Right forelimb (tissue), 1 donor: ENCODE measurements around the gene KRT82.
"Not testable (repeated sequence)": the region's sequence is repeated elsewhere in the genome, so short reads cannot be mapped to it uniquely, and the experiment has no call there.

Experiments used
- DNase-seq: peaks from one replicate; pipeline ENCODE4 v3.0.0-alpha.2; 2018

KRT82 gene

DNA sequence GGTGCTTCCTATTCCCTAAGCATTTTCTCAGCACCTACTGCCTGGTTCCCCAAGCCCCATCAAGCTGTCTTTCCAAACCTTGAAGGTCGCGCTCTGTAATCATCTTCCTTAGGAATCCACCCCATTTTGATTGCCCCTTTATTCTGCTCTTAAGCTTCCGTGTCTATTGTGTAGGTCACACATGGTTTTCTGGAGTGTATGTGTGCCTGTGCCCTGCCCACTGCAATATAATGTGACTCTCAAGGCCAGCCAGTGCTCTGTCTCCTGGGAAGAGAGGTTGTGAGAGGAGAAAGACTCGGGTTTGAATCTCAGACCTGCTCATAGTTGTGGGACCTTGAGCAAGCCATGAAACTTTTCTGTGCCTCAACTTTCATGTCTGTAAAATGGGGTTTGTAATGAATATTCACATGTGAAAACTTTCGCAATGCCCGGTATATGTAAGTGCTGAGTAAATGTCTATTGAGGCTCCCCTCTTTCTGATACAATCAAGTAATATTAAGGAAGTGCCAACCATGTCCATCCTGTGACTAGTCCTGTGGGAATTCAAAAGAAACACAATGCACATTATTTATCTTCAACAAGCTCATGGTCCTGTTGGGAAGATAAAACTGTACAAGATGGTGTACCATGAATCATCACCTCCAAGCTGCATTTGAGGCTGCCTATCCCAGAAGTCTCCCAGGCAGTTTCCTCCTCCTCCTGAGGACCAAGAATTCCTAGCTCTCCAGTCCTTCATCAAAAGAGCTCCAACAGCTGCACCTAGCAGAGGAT lies 28.8 kb upstream of the KRT82 start:
- DNase-seq: no peak

DNA sequence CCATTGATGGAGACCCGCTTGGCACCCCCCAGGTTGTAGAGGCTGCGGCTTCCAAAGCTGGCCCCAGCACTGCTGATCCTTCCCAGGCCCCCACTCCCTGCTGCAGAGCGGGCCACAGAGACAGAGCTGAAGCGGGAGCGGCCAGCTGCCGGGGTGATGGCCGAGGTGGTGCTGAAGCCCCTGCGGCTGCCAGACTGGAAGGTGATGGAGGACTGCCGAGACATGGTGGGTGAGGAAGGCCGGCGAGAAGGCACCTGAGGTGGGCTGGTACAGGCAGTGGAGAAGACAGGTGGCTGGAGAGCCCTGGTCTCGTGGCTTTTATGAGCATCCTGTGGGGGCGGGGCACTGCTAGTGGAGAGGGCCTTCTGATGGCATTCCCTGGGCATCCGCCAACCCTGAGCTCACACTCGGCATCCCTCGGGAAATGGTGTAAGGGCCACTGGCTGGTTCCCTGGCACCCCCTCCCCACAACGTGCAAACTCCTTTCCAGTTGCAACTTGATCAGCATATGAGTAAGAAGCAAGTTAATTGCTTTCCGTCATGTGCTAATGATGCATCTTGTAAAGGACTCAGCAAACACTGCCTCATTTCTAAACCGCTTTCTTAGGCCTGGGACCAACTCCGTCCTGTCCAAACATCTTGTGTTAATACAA lies 28.1 kb upstream of the KRT82 start, which contains the start of gene KRT75:
Gene KRT75, minus strand, starts transcription at position 291 of the 653 bp plus-strand sequence. Its CDS starts 67 bp downstream, at position 224.
- DNase-seq: no peak

DNA sequence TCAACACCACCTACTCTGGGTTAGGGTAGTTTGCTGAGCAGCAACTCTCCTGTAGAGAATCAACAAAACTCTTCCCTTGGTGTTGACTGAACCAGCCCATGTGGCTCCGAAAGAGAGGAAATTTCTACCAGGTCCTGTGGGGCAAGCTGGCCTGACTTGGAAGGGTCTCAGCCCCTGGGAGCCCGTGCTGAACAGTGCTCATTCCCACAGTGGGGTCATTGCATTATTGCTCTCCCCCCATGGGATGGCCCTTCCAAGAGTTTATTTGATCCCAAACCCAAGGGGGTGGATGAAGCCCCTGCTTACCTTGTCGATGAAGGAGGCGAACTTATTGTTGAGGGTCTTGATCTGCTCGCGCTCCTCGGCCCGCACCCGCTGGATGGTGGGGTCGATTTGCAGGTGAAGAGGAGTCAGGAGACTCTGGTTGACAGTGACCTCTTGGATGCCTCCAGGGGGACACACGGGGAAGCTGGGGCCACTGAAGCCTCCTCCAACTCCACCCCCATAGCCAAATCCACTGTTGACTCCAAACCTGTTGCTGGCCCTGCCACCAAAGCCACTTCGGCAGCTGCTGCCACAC lies 27.5 kb upstream of the KRT82 start:
- DNase-seq: no peak

DNA sequence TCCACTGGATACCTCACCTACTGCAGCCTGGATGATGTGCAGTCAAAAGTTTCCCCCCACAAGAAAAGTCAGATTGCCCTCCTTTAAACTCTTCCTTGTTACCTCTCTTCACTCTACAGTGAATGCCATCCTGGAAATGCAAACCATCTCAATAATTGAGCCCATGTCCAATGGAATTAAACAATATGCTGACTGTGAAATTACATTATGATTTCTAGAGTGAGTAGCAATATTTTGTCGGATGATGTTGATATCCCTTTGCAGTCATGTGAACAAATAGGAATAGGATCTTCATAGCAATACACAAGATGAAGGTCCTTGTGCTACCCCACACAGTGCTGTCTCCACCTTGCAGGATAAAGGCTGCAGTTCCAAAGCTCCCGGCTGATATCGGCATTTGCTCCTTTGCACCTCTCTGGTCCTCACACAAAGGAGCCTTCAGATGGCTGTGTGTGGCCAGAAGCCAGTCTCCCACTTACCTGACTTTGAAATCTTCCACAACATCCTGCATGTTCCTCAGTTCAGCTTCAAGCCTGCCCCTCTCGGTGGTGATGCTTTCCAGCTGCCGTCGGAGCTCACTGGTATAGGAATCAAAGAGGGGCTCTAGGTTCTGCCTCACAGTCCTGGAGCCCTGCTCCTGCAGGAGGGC lies 26.5 kb upstream of the KRT82 start:
- no peak for DNase-seq

DNA sequence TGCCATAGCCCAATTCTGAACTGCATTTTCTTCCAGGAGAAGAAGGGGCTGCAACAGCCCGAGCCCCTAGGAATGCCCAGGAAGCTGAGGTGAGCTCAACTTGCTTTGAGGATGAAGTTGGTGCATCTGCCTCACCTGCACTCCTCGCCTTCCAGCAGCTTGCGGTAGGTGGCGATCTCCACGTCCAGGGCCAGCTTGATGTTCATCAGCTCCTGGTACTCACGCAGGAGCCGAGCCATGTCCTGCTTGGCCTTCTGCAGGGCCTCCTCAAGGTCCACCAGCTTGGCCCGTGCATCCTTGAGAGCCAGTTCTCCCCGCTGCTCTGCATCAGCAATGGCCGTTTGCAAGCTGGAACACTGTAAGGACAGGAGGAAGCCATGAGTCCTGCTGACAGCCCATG lies 22.0 kb upstream of the KRT82 start:
- no peak for DNase-seq

DNA sequence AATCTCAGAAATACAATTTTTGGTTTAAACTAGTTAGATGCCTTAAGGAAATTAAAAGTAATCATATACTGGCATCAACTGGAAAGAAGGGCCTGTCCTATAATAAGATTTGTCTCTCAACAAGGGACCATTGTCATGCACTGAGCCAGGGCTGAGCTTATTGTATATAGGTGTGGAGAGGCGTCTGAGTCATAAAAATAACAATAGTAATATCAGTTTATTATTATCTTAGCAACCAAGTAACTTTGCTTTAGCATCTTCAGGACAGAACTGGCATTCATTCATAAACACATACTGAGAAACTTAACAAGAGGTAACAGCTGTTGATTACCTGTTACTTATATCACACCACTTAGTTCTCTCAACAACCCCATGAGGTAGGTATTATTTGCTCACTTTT lies 20.9 kb upstream of the KRT82 start:
- DNase-seq: no peak

DNA sequence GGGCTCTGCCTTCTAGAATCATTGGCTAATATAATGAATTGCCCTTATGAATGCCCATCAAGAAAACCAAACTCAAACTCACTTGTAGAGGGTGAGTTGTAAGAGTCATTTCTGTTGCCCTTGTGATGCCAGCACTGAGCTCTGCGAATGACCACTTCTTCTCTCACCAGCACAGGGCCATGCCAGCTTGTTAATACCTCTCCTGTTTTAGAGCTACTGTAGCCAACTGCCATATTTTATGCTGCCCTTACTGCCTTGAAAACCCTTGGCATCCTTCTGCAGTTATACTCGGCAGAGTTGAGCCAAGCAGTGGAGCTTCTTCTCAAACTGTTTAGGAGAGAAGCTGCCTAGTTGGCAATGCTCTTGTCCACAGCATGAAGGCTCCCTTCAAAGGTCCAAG lies 19.9 kb upstream of the KRT82 start:
- DNase-seq: no peak

DNA sequence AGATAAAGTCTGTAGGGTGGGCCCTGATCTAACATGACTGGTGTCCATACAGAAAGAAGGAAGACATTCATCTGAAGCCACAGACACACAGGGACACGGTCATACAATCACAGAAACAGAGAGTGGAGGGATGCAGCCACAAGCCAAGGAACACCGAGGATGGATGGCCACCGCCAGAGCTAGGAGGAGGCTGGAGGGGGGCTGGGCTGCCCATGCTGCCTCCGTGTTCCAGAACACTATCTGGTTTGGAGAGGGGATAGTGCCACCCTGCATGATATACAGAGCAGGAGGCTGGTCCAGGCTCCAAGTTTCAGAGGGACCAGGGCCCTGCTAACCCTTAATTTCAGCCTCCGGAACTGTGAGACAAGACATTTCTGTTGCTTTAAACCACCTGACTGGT lies 19.3 kb upstream of the KRT82 start:
- no peak for DNase-seq

DNA sequence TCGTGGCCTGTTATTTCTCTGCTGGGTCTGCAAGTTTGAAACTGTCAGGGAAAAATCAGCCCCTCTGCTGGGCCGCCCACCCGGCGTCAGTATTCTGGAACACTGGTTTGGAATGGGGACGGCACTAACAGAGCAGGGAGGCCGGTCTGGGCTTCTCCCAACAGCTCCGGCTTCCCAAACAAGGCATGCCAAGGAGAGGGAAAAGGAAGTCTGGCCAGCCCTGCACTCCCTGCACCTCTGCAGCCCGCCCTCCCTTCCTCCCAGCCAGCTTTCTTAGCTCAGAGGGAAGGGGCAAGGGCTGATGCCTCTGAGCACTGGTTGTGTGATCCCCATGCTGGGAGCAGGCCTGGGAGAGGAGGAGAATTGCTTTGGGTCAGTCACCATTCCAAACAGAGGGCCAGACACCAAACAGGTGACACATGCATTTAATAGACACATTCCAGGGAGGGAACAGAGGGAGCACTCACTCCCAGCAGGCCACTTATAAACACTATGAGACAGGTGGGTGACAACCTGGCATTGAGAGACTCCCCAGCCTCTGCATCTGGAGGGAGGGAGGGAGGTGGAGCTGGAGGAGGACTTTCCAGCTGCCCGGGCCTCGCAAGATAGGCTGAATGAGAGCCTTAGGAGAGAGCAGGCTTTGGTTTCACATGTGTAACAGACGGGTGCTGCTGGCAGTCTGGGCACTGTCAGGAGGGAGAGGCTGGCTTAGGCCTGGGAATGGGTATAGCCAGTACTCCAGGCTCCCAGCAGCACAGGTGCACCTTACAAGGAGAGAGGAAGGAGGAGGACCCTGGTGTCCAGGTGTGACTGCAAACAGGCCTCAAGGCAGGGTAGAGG lies 17.7 kb upstream of the KRT82 start:
- DNase-seq: peak; percentile 58

DNA sequence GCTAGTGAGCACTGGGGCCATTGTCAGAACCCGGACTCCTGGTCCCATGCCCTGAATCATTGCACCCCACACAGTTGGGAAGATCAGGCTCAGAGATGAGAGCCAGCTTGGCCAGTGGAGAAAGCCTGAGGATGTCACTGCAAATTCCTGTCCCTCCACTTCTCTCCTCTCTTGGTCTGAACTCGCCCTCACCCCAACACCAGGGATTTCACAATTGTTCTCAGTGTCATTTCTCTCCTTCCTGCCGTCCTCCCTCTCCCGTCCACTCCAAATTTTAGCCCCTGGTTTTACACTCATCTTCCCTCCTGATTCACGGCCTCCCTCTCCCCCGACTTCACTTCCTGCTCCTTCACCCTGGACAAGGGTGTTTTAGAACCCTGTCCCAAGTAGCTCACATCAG lies 16.9 kb upstream of the KRT82 start:
- no peak for DNase-seq

DNA sequence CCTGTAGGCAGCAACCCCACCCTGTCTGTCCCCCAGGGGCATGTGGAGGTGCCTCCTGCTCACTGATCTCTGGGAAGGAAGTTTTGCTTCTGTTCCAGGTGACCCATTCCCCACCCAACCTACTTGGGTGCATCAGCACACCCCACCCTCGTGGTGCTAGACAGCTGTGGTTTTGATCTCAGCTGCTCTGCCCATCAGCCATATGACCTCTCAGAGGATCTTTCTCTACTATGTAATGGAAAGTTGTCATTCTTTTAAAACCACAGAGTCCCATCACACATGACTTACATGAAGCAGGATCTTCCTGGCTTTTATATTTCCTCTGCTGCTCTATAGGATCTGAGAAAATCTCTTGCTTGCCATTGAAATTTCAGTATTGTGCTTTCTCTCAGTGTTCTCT lies 13.5 kb upstream of the KRT82 start:
- no peak for DNase-seq

DNA sequence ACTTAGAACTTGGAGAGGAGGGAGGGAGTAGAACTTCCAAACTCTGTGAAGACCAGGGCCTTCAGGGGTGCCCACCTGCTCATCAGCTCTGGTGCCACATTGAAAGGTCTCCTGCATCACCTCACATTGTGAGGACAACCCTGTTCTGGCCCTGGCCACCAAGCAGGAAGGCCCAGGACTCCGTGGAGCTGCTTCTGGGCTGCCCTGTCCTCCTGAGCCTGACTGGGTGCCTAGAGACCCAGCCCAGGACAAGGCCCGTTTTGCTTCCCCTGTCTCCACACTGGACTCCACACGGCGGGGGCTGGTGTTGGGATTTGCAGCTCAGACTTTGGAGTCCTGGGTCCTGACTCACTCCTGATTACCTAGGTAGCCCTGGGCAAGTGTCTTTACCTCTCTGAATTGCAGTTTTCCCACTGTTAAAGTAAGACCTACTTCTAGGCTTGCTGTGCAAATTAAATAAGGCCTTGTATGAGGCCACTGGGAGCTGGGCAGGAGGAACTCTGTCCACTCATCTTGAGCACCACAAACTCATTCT lies 12.5 kb upstream of the KRT82 start:
- no peak for DNase-seq

DNA sequence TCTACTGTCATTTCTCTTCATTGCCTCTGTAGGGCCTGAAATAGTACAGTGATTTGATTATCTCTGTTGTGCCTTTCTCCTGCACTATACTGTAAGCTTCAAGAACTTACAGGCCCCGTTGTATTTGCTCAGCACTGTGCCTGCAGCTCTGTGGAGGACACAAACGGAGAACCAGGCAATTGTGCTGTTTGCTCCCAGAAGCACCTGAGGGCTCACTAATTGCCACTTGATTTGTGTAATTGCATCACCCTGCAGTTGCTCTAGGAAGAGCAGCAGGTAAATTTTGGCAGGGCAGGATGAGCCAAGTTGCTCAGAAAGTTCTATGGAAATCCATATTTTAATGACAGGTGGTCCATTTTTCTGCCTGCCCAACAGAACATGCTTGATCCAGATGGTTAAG lies 11.6 kb upstream of the KRT82 start:
- no peak for DNase-seq

DNA sequence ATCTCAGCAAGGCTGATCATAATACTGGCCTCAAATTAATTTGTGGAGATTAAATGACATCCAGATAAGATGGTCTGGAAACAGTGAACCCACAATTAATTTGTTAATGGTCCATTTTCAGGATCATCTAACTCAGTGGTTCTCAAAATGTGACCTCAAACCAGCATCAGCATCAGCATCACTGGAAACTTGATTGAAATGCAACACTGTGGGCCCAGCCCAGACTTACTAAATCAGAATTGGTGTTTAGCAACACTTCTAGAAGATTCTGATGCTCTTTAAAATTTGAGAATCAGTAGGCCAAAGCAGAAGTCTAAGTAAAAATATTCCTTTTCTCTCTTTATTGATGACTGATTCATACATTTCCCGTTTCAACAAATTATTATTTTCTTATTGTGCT lies 10.7 kb upstream of the KRT82 start:
- no peak for DNase-seq

DNA sequence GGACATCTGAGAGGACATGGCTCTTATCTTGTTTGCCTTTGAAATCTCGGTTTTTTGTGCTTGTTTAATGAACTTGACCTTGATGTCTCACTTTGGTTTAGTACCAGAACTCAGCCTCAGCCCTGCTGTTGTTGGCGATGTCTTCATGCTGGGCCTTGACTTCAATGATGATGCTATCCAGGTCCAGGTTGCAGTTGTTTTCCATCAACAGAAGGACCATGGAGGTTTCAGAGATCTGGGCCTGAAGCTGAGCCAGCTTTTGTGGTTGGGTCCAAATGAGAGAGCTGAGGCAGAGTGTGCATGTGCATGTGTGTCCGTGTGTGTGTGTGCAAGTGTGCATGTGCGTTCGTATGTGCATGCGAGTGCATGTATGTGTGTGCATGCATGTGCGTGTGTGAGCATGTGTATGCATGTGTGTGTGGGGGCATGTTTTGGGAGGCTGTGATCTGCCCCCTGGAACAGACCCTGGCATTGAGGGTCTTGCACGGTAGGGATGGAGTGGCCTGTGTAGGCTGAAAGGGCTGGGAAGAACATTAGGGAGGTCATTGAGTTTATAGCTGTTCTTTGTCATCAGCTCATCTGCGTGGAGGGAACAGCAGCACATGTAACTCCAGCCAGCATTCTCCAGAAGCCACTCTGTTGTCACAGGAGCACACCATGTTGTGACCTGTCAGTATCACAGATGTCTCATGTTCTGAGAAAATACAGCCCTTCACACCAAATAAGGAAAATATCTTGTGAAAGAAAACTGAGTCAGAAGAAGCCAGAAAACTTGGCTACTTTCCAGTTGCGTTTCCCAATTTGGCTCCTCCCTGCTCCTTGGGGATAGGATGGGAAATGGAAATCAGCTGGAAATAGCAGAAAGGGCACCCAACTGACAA lies 10.0 kb upstream of the KRT82 start:
- DNase-seq: no peak

DNA sequence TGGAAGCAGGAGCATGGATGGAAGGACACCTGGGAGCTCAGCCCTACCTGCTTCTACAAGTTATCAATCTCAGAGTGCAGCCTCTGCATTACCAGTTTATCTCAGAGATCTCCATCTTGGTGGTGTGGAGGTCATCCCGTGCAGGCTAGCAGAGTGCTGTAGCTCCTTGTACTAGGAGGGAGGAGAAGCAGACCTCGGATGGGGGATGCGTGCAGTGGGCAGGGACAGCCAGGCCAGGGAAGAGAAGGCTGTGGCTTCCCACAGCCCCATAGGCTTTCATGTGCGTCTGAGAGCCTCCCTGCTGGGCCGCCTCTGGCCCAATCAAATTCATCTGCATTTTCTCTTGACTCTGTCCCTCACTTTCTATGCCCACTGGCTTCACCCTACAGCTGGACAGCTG lies 8.8 kb upstream of the KRT82 start:
- no peak for DNase-seq

DNA sequence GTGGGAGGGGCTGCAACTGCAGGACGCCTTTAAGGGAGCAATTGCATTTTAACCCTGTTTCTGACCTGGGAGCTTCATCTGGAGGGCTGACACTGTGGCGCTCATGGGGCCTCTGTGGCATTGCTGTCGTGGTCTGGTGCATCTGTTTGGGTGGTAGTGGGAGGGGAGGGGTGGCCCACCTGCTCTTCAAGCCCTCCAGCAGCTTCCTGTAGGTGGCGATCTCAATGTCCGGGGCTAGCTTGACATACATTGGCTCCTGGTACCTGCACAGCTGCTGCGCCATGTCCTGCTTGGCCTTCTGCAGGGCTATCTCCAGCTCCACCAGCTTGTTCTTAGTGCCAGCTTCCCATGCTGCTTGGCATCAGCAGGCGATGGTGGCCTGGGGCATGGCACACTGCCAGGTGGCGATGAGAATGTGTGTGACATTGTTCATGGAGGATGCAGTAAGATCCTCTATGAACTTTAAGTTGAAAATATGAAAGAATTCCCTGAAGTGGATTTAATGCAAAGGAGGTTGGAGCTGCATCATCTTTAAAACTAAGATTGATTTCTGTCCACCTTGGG lies 7.7 kb upstream of the KRT82 start:
- DNase-seq: no peak

DNA sequence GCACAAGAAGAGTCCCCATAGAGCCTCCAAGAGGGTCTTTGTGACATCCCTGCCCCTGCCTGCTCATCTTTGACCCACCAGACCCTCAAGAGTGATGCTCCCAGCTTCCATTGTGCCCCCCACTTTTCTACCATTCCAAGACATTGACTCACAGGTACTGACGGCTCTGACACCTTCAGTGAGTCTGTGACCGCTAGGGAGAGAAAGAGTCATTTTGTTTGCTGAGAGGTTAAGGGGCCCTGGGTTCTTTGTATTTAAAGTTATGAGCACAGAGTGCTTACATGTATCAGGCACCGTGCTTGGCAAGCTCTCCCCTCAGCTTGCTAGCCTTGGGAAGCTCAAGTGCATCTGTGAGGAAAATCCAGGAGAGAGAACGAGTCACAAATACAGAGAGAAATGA lies 7.1 kb upstream of the KRT82 start:
- DNase-seq: no peak

DNA sequence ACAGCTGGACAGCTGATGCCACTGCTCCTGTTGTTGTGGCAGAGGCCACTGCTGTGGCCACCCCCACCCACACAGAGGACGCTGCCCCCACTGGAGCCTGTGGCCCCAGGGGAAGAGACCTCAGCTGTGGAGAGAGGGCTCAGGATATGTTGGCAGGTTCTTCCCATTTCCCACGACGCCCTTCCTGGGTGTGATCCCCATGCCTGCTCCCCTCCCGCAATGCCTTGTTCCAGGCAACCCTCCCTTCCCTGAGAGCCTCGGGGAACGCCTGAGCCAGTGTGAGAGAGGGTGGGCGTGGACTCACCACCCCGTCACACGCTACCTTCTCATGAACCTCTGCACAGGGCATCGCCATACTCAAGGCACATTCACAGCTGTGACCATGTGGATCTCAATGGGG lies 5.7 kb upstream of the KRT82 start:
- DNase-seq: no peak

DNA sequence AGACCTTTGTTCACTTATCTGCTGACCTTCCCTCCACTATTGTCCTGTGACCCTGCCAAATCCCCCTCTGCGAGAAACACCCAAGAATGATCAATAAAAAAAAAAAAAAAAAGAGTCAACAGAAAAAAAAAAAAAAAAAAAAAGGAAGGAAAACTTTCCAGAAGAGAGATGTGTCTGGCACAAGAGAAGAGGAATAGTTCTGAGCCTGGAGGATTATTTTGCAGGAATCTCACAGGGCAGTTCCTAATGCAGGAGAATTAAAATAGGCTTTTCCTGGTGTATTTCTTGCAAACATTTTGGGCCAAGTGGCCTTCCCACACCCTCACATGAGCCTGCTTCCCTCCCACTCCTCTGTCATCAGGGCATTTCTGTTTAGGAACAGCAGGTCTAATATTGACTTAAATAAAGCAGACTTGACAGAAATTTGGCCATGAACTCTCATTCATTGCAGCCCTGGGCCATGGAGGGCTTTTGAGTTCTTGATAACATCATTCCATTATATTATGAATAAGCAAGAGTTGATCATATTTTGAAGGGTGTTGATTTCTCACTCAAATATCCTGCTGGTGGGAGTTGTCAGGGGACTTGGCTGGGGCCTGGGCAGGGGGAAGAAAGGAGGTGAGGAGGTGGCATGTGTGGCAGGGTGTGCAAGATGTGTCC lies 4.6 kb upstream of the KRT82 start:
- DNase-seq: not testable (repeated sequence)

DNA sequence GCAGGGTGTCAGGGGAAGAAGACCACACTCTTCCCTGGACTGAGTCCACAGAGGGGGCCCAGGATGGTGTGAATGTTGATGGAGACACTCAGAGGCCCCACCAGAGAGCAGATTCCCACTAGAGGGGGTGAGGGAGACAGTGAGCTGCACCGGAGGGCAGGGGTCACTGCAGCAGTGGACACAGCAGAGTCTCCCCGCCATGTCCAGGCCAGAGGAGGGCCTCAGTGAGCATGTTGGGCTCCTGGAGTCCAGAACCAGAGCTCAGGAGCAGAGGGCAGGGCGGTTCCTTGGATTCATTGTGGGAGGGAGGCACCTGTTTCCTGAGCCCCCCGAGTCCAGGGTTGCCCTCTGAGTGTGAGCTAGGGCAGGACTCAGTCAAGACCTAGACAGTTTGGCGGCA lies 1.8 kb upstream of the KRT82 start:
- DNase-seq: no peak
